GM12864 (cell line): ENCODE results near the gene NECTIN1.

Experiments
- DNase-seq: peaks from one replicate; pipeline ENCODE4 v3.0.0-alpha.2; 2011; ENCODE audit warnings: low read depth
- H3K4me3 ChIP-seq: 2 replicates; pipeline ENCODE4 v1.5.1; 2011; ENCODE audit warnings: mild to moderate bottlenecking, low read depth, low read length, control low read depth
- CTCF ChIP-seq: IDR thresholded peaks from 2 replicates; pipeline ENCODE4 v1.5.1; 2011; ENCODE audit warnings: low read depth, mild to moderate bottlenecking, moderate library complexity, low read length, control low read depth, inconsistent platforms; ENCODE audit errors: missing control alignments

The NECTIN1 gene

GRCh38 chr11:119726150-119726553 is 2.8 kb downstream of the NECTIN1 start:
- DNase-seq, result no peak
- no peak overlapping the region for H3K4me3 ChIP-seq
- no peak for TF ChIP-seq CTCF

- DNase-seq, result no peak
- no peak overlapping the region for H3K4me3 ChIP-seq
- TF ChIP-seq CTCF, result no peak
Measured at GRCh38 chr11:119724956-119725355, 4.0 kb downstream of the NECTIN1 start.

- TF ChIP-seq CTCF, result no peak
- H3K4me3 ChIP-seq, result no peak overlapping the region
Measured at GRCh38 chr11:119723952-119724325, 5.1 kb downstream of the NECTIN1 start.

GRCh38 chr11:119723243-119723951 is 5.6 kb downstream of the NECTIN1 start:
- TF ChIP-seq CTCF, result no peak
- no peak overlapping the region for H3K4me3 ChIP-seq
- DNase-seq, result no peak

More at GRCh38 chr11:119723952-119724325, 5.1 kb downstream of the NECTIN1 start:
- no peak for DNase-seq

- no peak for TF ChIP-seq CTCF
- DNase-seq, result no peak
Measured at GRCh38 chr11:119722281-119722794, 6.7 kb downstream of the NECTIN1 start.

GRCh38 chr11:119721129-119722120 is 7.6 kb downstream of the NECTIN1 start:
- H3K4me3 ChIP-seq, result no peak overlapping the region
- TF ChIP-seq CTCF, result peak; percentile 46
- DNase-seq, result no peak

More at GRCh38 chr11:119722281-119722794, 6.7 kb downstream of the NECTIN1 start:
- no peak overlapping the region for H3K4me3 ChIP-seq
